Mesenchymal stem cell (in vitro differentiated cells and primary cell): ENCODE results near the gene GPC1.
A peak's percentile ranks its signal among the peaks of the same experiment; 100 is the strongest.

ENCODE experiments used
- DNase-seq: peaks from one replicate; pipeline ENCODE4 v3.0.0-alpha.2; 2013
- H2AFZ ChIP-seq: one replicate; pipeline ENCODE4 v1.6.1; 2013; ENCODE audit warnings: low read depth, mild to moderate bottlenecking, control low read depth, inconsistent platforms, low read length, moderate library complexity
- H2AK5ac ChIP-seq: 2 replicates; pipeline ENCODE4 v1.6.1; 2013; ENCODE audit warnings: low read length, moderate library complexity, mild to moderate bottlenecking, inconsistent platforms; ENCODE audit not compliant: severe bottlenecking
- H2BK120ac ChIP-seq: one replicate; pipeline ENCODE4 v1.6.1; 2013; ENCODE audit warnings: low read depth, mild to moderate bottlenecking, inconsistent platforms, low read length, moderate library complexity
- H2BK12ac ChIP-seq, 2 experiments: one replicate each; pipeline ENCODE4 v1.6.1; 2013; ENCODE audit warnings: inconsistent platforms in 2 of 2, low read length in 2 of 2, mild to moderate bottlenecking in 2 of 2, moderate library complexity in 2 of 2, control low read depth in 1 of 2
- H2BK15ac ChIP-seq: one replicate; pipeline ENCODE4 v1.6.1; 2013; ENCODE audit warnings: mild to moderate bottlenecking, low read depth, inconsistent platforms; ENCODE audit not compliant: poor library complexity, severe bottlenecking
- H2BK5ac ChIP-seq: 2 replicates; pipeline ENCODE4 v1.6.1; 2013; ENCODE audit warnings: low read depth, mild to moderate bottlenecking, low read length, control low read depth, inconsistent platforms; ENCODE audit not compliant: poor library complexity, severe bottlenecking
- H3K14ac ChIP-seq, 2 experiments: one replicate each; pipeline ENCODE4 v1.6.1; 2013; ENCODE audit warnings: inconsistent platforms in 2 of 2, low read length in 2 of 2, control low read depth in 1 of 2, mild to moderate bottlenecking in 1 of 2, moderate library complexity in 1 of 2
- H3K18ac ChIP-seq, 2 experiments: one replicate each; pipeline ENCODE4 v1.6.1; 2013; ENCODE audit warnings: inconsistent platforms in 2 of 2, low read length in 2 of 2, control low read depth in 1 of 2, low read depth in 1 of 2, mild to moderate bottlenecking in 1 of 2
- H3K23ac ChIP-seq, 2 experiments: one replicate each; pipeline ENCODE4 v1.6.1; 2013; ENCODE audit warnings: inconsistent platforms in 2 of 2, low read length in 2 of 2, mild to moderate bottlenecking in 2 of 2, moderate library complexity in 2 of 2, control low read depth in 1 of 2
- H3K27ac ChIP-seq: 2 replicates; pipeline ENCODE4 v1.5.1; 2013; ENCODE audit warnings: mild to moderate bottlenecking, moderate library complexity, low read length, control low read depth, inconsistent platforms; ENCODE audit not compliant: poor library complexity, severe bottlenecking
- H3K27me3 ChIP-seq, 2 experiments: 2 replicates each; pipeline versions ENCODE4 v1.6.1 to v1.7.0; 2013; ENCODE audit warnings: low read length in 2 of 2, mild to moderate bottlenecking in 2 of 2, moderate library complexity in 2 of 2, control low read depth in 1 of 2, inconsistent platforms in 1 of 2; ENCODE audit not compliant: control insufficient read depth in 1 of 2, insufficient read depth in 1 of 2
- H3K36me3 ChIP-seq, 2 experiments: 2 replicates each; pipeline versions ENCODE4 v1.6.1 to v1.7.0; 2013; ENCODE audit warnings: low read length in 2 of 2, control low read depth in 1 of 2, inconsistent platforms in 1 of 2, low read depth in 1 of 2, mild to moderate bottlenecking in 1 of 2; ENCODE audit not compliant: insufficient read depth in 2 of 2, control insufficient read depth in 1 of 2
- H3K4ac ChIP-seq, 2 experiments: one replicate each; pipeline ENCODE4 v1.6.1; 2013; ENCODE audit warnings: inconsistent platforms in 2 of 2, low read length in 2 of 2, mild to moderate bottlenecking in 2 of 2, moderate library complexity in 2 of 2, control low read depth in 1 of 2, low read depth in 1 of 2
- H3K4me1 ChIP-seq: 2 replicates; pipeline ENCODE4 v1.6.1; 2013; ENCODE audit warnings: low read depth, low read length, control low read depth; ENCODE audit not compliant: control insufficient read depth, insufficient read depth
- H3K4me2 ChIP-seq: 2 replicates; pipeline ENCODE4 v1.6.1; 2013; ENCODE audit warnings: low read length, mild to moderate bottlenecking, inconsistent platforms; ENCODE audit not compliant: poor library complexity, severe bottlenecking
- H3K4me3 ChIP-seq, 2 experiments: 2 replicates each; pipeline versions ENCODE4 v1.5.1 to v1.7.0; 2013; ENCODE audit warnings: low read length in 2 of 2, mild to moderate bottlenecking in 2 of 2, control low read depth in 1 of 2, low read depth in 1 of 2; ENCODE audit not compliant: insufficient read depth in 1 of 2
- H3K79me1 ChIP-seq: replicated peaks from 2 replicates; pipeline ENCODE4 v1.6.1; 2013; ENCODE audit warnings: mild to moderate bottlenecking, control low read depth, low read length, inconsistent platforms; ENCODE audit not compliant: poor library complexity, severe bottlenecking
- H3K9ac ChIP-seq: 2 replicates; pipeline ENCODE4 v1.7.0; 2013; ENCODE audit warnings: mild to moderate bottlenecking, low read length, moderate library complexity
- H3K9me3 ChIP-seq: 2 replicates; pipeline ENCODE4 v1.7.0; 2013; ENCODE audit warnings: mild to moderate bottlenecking, low read length; ENCODE audit not compliant: control insufficient read depth
- H4K8ac ChIP-seq: one replicate; pipeline ENCODE4 v1.6.1; 2013; ENCODE audit warnings: inconsistent platforms, mild to moderate bottlenecking, low read length, moderate library complexity
- H4K91ac ChIP-seq: one replicate; pipeline ENCODE4 v1.6.1; 2013; ENCODE audit warnings: mild to moderate bottlenecking, low read length, inconsistent platforms
- WGBS: methylation state at CpG from one replicate; pipeline ENCODE4 v1.1.7; 2013; ENCODE audit warnings: mixed read lengths; 5-methylcytosine and 5-hydroxymethylcytosine counted together

Gene GPC1

GRCh38 chr2:240450532-240451107, 15.2 kb downstream of the GPC1 start:
- Histone ChIP-seq H3K36me3 (peaks cover 0 to 7% of the 10 kb centered on the region in 2 experiments), H3K9me3 (no peaks in the 10 kb centered on the region), H3K4me1 (peaks cover 42% of the 10 kb centered on the region), H3K27me3 (peaks cover 10 to 17% of the 10 kb centered on the region in 2 experiments), H3K79me1 (peaks cover 34% of the 10 kb centered on the region), H3K4me2 (no peak overlapping the region), H3K4me3 (no peak overlapping the region), H3K14ac (peak overlapping the region in 1 of 2 experiments; percentile 45), H4K91ac (no peak overlapping the region), H3K9ac (no peak overlapping the region), H2BK15ac (no peak overlapping the region), H4K8ac (no peak overlapping the region), H2AK5ac (no peak overlapping the region), H2BK12ac (peak overlapping the region in 1 of 2 experiments; percentile 15), H3K27ac (no peak overlapping the region), H3K23ac (no peak overlapping the region), H2BK120ac (no peak overlapping the region), H2AFZ (no peak overlapping the region), H2BK5ac (no peak overlapping the region), H3K18ac (no peak overlapping the region), H3K4ac (no peak overlapping the region)
- no peak for DNase-seq
- WGBS = 72% methylated on average over 15 of the region's 16 CpGs

GRCh38 chr2:240451108-240451611, 15.7 kb downstream of the GPC1 start:
- Histone ChIP-seq H3K79me1 (peaks cover 35% of the 10 kb centered on the region), H3K4me3 (no peak overlapping the region), H2AK5ac (no peak overlapping the region), H2BK12ac (peak overlapping the region in 1 of 2 experiments; percentile 0), H3K4me2 (no peak overlapping the region), H2BK5ac (no peak overlapping the region), H3K4ac (no peak overlapping the region), H2BK120ac (no peak overlapping the region), H3K18ac (no peak overlapping the region), H3K23ac (no peak overlapping the region), H4K91ac (no peak overlapping the region), H3K27ac (no peak overlapping the region), H4K8ac (peak overlapping the region; percentile 20), H2AFZ (no peak overlapping the region), H3K14ac (no peak overlapping the region), H3K9me3 (no peaks in the 10 kb centered on the region), H3K27me3 (peaks cover 10 to 18% of the 10 kb centered on the region in 2 experiments), H3K36me3 (peaks cover 0 to 5% of the 10 kb centered on the region in 2 experiments), H3K9ac (no peak overlapping the region), H2BK15ac (no peak overlapping the region), H3K4me1 (peaks cover 47% of the 10 kb centered on the region)
- DNase-seq = no peak
- WGBS = 90% methylated on average over 12 of the region's 13 CpGs

- H3K9ac ChIP-seq = peak overlapping the region; percentile 29
- H3K23ac ChIP-seq = no peak overlapping the region
- peaks cover 35% of the 10 kb centered on the region for H3K79me1 ChIP-seq
- peaks cover 50% of the 10 kb centered on the region for H3K4me1 ChIP-seq
- H2BK120ac ChIP-seq = no peak overlapping the region
- H3K27me3 ChIP-seq = peaks cover 10 to 26% of the 10 kb centered on the region in 2 experiments
- peak overlapping the region; percentile 5 to 76 for H2BK12ac ChIP-seq
- H3K14ac ChIP-seq = peak overlapping the region in 1 of 2 experiments; percentile 58
- peak overlapping the region; percentile 62 to 64 for H3K4me3 ChIP-seq
- H2AK5ac ChIP-seq = no peak overlapping the region
- peaks cover 0 to 8% of the 10 kb centered on the region in 2 experiments for H3K36me3 ChIP-seq
- H3K4me2 ChIP-seq = peak overlapping the region; percentile 93
- H3K27ac ChIP-seq = no peak overlapping the region
- 81% methylated on average over 17 of the region's 20 CpGs for WGBS
- no peaks in the 10 kb centered on the region for H3K9me3 ChIP-seq
- peak overlapping the region; percentile 40 to 63 for H3K18ac ChIP-seq
- peak overlapping the region in 1 of 2 experiments; percentile 63 for H3K4ac ChIP-seq
- DNase-seq = no peak
- peak overlapping the region; percentile 44 for H2AFZ ChIP-seq
- H4K8ac ChIP-seq = no peak overlapping the region
- H2BK15ac ChIP-seq = peak overlapping the region; percentile 49
- H2BK5ac ChIP-seq = no peak overlapping the region
- no peak overlapping the region for H4K91ac ChIP-seq
Measured at GRCh38 chr2:240451791-240452461, 16.5 kb downstream of the GPC1 start.
